ENCODE results near the gene FAM107B. TPM values are rescaled to one million over a fixed set of nuclear protein-coding genes. Genes with fewer than 3 reads are reported as not detected.
A peak's percentile ranks its signal among the peaks of the same experiment; 100 is the strongest.

Gene FAM107B
- total and polyA plus RNA-seq, 2 of the 4 experiments (the other 2 are of a cell fraction): 26.4 to 27.1 TPM

- H2BK20ac ChIP-seq (ENCODE audit: low read depth, low read length): no peak overlapping the region
- in situ Hi-C loops (cut with MboI; ENCODE audit: low sequenced_read_pairs) (no loop called here), intact Hi-C loops (cut with micrococcal nuclease) (no loop called here), dilution Hi-C loops (cut with HindIII; ENCODE audit: low sequenced_read_pairs, unreplicated experiment) (no loop called here)
- WGBS, 2 experiments (ENCODE audit: extremely low coverage in 2 of 2, insufficient read length in 1 of 2): 94% methylated on average over 2 of the region's 9 CpGs; no CpG with 5 or more reads in 1 of the 2 experiments
- H2BK5ac ChIP-seq (ENCODE audit: low read depth, low read length, poor library complexity, severe bottlenecking): no peak overlapping the region
- H4K8ac ChIP-seq (ENCODE audit: low read depth in 2 of 2, low read length in 2 of 2): no peak overlapping the region
- no peak overlapping the region for H2BK120ac ChIP-seq (ENCODE audit: low read depth, low read length)
- no peak overlapping the region; the same call in 2 of the 3 replicates for H2BK15ac ChIP-seq (ENCODE audit: low read depth, low read length)
- ATAC-seq (ENCODE audit: low read depth) (no peak), DNase-seq (no peak)
- H3K14ac ChIP-seq (replicated peaks; ENCODE audit: low read depth, low read length): no peak overlapping the region
- no peak overlapping the region for H2AK5ac ChIP-seq (ENCODE audit: low read depth, low read length)
- peaks cover 22% of the 10 kb centered on the region for H3K4me1 ChIP-seq (ENCODE audit: control insufficient read depth, insufficient read depth, low read length)
- no peak overlapping the region for H4K91ac ChIP-seq (ENCODE audit: insufficient read depth, low read depth, low read length)
- no TSS peak for BruUV-seq (replicated peaks)
- H4K20me1 ChIP-seq (ENCODE audit: insufficient read depth, low read length): peaks cover 81% of the 10 kb centered on the region
- ChIA-PET CTCF (no interaction called here), POLR2A (ENCODE audit: unreplicated experiment) (interaction anchor here (0.5 kb wide), 1 partner anchor 35 kb away, joined by 9 read pairs; no protein-coding TSS in a partner anchor)
- H3K9me1 ChIP-seq (ENCODE audit: insufficient read depth, low read length): peaks cover 38% of the 10 kb centered on the region
- no peak overlapping the region for H3K4ac ChIP-seq (ENCODE audit: low read depth, low read length)
- H3K9me3 ChIP-seq (ENCODE audit: control insufficient read depth, insufficient read depth, low read length): peaks cover 3% of the 10 kb centered on the region; the same call in 1 of the 2 replicates
- no peak overlapping the region for H3K4me2 ChIP-seq (ENCODE audit: low read depth, low read length)
- no peak overlapping the region for H2AK9ac ChIP-seq (replicated peaks; ENCODE audit: low read depth, low read length, poor library complexity)
- no peaks in the 10 kb centered on the region for H3K27me3 ChIP-seq (ENCODE audit: control insufficient read depth, insufficient read depth, low read length)
- no peak overlapping the region for H4K5ac ChIP-seq (ENCODE audit: low read depth, low read length)
- peaks cover 46 to 88% of the 10 kb centered on the region in 2 experiments for H3K79me1 ChIP-seq (ENCODE audit: low read depth in 1 of 2, low read length in 2 of 2)
- no peak overlapping the region for H3K56ac ChIP-seq (ENCODE audit: extremely low read depth, insufficient read depth, low read length)
- no peak overlapping the region for H3K9ac ChIP-seq (ENCODE audit: low read depth, low read length)
- no peak overlapping the region for H3K27ac ChIP-seq (ENCODE audit: insufficient read depth, low read length)
- no peak overlapping the region for H2AFZ ChIP-seq (replicated peaks; ENCODE audit: low read length, poor library complexity)
- H3K23ac ChIP-seq (ENCODE audit: low read depth, low read length): peak overlapping the region; percentile 49; the same call in 1 of the 2 replicates
- H3K18ac ChIP-seq (ENCODE audit: low read depth, low read length): no peak overlapping the region
- H3K4me3 ChIP-seq (ENCODE audit: insufficient read depth, low read depth, low read length): no peak overlapping the region
- H3K36me3 ChIP-seq (ENCODE audit: control insufficient read depth, insufficient read depth, low read length): peaks cover 29% of the 10 kb centered on the region
- TF ChIP-seq RAD21 (IDR thresholded peaks at IDR 0.05; ENCODE audit: low read length): no peak
- TF ChIP-seq MAFK (IDR thresholded peaks at IDR 0.05; ENCODE audit: low read depth, low read length): no peak
- no peak for TF ChIP-seq CEBPB (IDR thresholded peaks at IDR 0.05; ENCODE audit: low read depth, low read length)
- no peak for TF ChIP-seq FOS (IDR thresholded peaks at IDR 0.05; ENCODE audit: low read depth, low read length)
- TF ChIP-seq BHLHE40 (IDR thresholded peaks at IDR 0.05; ENCODE audit: low read depth, low read length): no peak
- no peak for TF ChIP-seq MXI1 (IDR thresholded peaks at IDR 0.05; ENCODE audit: borderline replicate concordance, low read depth, low read length)
- TF ChIP-seq MAZ (IDR thresholded peaks at IDR 0.05; ENCODE audit: borderline replicate concordance, low read depth, low read length): no peak
- no peak for TF ChIP-seq ELK1 (IDR thresholded peaks at IDR 0.05; ENCODE audit: borderline replicate concordance, low read depth, low read length)
- TF ChIP-seq CTCF (conservative IDR thresholded peaks at IDR 0.05; ENCODE audit: low read depth, low read length): no peak
- no peak for TF ChIP-seq USF2 (IDR thresholded peaks at IDR 0.05; ENCODE audit: low read depth, low read length)
- no peak for TF ChIP-seq POLR2A (IDR thresholded peaks at IDR 0.05; ENCODE audit: low read depth, low read length)
- no peak for TF ChIP-seq NFE2L2 (IDR thresholded peaks at IDR 0.05; ENCODE audit: low read depth, low read length)
- TF ChIP-seq RCOR1 (IDR thresholded peaks at IDR 0.05; ENCODE audit: insufficient replicate concordance, low read length): no peak
- TF ChIP-seq CHD1 (IDR thresholded peaks at IDR 0.05; ENCODE audit: low read depth, low read length): no peak
- no peak for TF ChIP-seq SMC3 (IDR thresholded peaks at IDR 0.05; ENCODE audit: low read depth, low read length)
Measured at GRCh38 chr10:14569274-14570060, 205.2 kb downstream of the FAM107B start.

All from IMR-90 (cell line).